Occipital lobe (tissue), 2 donors: ENCODE data around the gene DPP10. TPM values are rescaled to one million over a fixed set of nuclear protein-coding genes. Genes with fewer than 3 reads are reported as not detected.
"Not testable (repeated sequence)": the region's sequence is repeated elsewhere in the genome, so short reads cannot be mapped to it uniquely, and the experiment has no call there.

Experiments used
- DNase-seq: peaks from one replicate; lab custom pipeline; 2025; lab: John Stamatoyannopoulos, UW
- total RNA-seq: library from RNA; depleted of rRNA; stranded (reverse); fragments of >200 nt; gene quantifications from one replicate; pipeline ENCODE4 v1.2.3, GENCODE V29; 2014

Gene DPP10
- total RNA-seq, 1 donor from 2014 or later, result 76.7 TPM

- no peak for DNase-seq
These were observed 267.8 kb downstream of the DPP10 start for GRCh38 chr2:114709936-114710850.

GRCh38 chr2:114714313-114714712 lies 271.9 kb downstream of the DPP10 start:
- no peak for DNase-seq

- DNase-seq, result no peak
These were observed 274.6 kb downstream of the DPP10 start for GRCh38 chr2:114717049-114717448.

GRCh38 chr2:114724454-114724853 lies 282.0 kb downstream of the DPP10 start:
- no peak for DNase-seq

- no peak for DNase-seq
These were observed 284.6 kb downstream of the DPP10 start for GRCh38 chr2:114727012-114727411.

GRCh38 chr2:114728372-114728771 lies 285.9 kb downstream of the DPP10 start:
- no peak for DNase-seq

- DNase-seq, result no peak
These were observed 286.6 kb downstream of the DPP10 start for GRCh38 chr2:114729026-114729425.

- DNase-seq, result no peak
These were observed 292.7 kb downstream of the DPP10 start for GRCh38 chr2:114735126-114735525.

- DNase-seq, result no peak
These were observed 299.8 kb downstream of the DPP10 start for GRCh38 chr2:114742245-114742644.

GRCh38 chr2:114745700-114746099 lies 303.3 kb downstream of the DPP10 start:
- DNase-seq, result no peak

GRCh38 chr2:114748175-114748574 lies 305.7 kb downstream of the DPP10 start:
- not testable (repeated sequence) for DNase-seq

- no peak for DNase-seq
These were observed 310.0 kb downstream of the DPP10 start for GRCh38 chr2:114752425-114752824.

GRCh38 chr2:114753145-114753544 lies 310.7 kb downstream of the DPP10 start:
- DNase-seq, result no peak

GRCh38 chr2:114754907-114755563 lies 312.6 kb downstream of the DPP10 start:
- DNase-seq, result no peak

- DNase-seq, result no peak
These were observed 319.9 kb downstream of the DPP10 start for GRCh38 chr2:114762376-114762775.

GRCh38 chr2:114762986-114763385 lies 320.5 kb downstream of the DPP10 start:
- DNase-seq, result no peak

- no peak for DNase-seq
These were observed 326.7 kb downstream of the DPP10 start for GRCh38 chr2:114769110-114769509.

GRCh38 chr2:114769991-114770390 lies 327.6 kb downstream of the DPP10 start:
- no peak for DNase-seq

GRCh38 chr2:114784046-114784445 lies 341.6 kb downstream of the DPP10 start:
- DNase-seq, result no peak

- DNase-seq, result no peak
These were observed 342.6 kb downstream of the DPP10 start for GRCh38 chr2:114784890-114785583.

GRCh38 chr2:114786901-114787300 lies 344.5 kb downstream of the DPP10 start:
- no peak for DNase-seq

GRCh38 chr2:114787486-114787885 lies 345.0 kb downstream of the DPP10 start:
- DNase-seq, result no peak
